ENCODE results near the gene SHC2. TPM values are rescaled to one million over a fixed set of nuclear protein-coding genes. Genes with fewer than 3 reads are reported as not detected.

SHC2 gene
- total RNA-seq, 2 donors from 2014 or later = 119 to 137 TPM

- TF ChIP-seq POLR2A (IDR thresholded peaks at IDR 0.05) (no peak), CTCF (IDR thresholded peaks at IDR 0.05) (no peak)
- intact Hi-C loops (cut with DNase I) = no loop called here
- WGBS, 2 donors = 40 to 43% methylated on average over 8 to 23 of the region's 23 CpGs
Observed at GRCh38 chr19:374183-374885, 86.5 kb downstream of the SHC2 start.

GRCh38 chr19:373391-374182 lies 87.2 kb downstream of the SHC2 start:
- Histone ChIP-seq H3K9me3 (no peaks in the 10 kb centered on the region), H3K27ac (no peak overlapping the region), H3K4me3 (no peak overlapping the region), H3K36me3 (replicated peaks in 1 of 2; ENCODE audit: insufficient read depth in 1 of 2, low read depth in 2 of 2) (no peaks in the 10 kb centered on the region), H3K27me3 (peaks cover 0 to 10% of the 10 kb centered on the region in 2 donors), H3K4me1 (no peaks in the 10 kb centered on the region)
- ATAC-seq (no peak), DNase-seq (no peak)
- WGBS, 2 donors = 68 to 69% methylated on average over 18 to 24 of the region's 24 CpGs
- intact Hi-C loops (cut with DNase I) = no loop called here
- TF ChIP-seq CTCF (IDR thresholded peaks at IDR 0.05) (no peak), POLR2A (IDR thresholded peaks at IDR 0.05) (no peak)

More at GRCh38 chr19:374183-374885, 86.5 kb downstream of the SHC2 start:
- ATAC-seq = no peak
- Histone ChIP-seq H3K9me3 (no peaks in the 10 kb centered on the region), H3K4me3 (no peak overlapping the region), H3K27me3 (peaks cover 0 to 10% of the 10 kb centered on the region in 2 donors), H3K36me3 (replicated peaks in 1 of 2; ENCODE audit: insufficient read depth in 1 of 2, low read depth in 2 of 2) (no peaks in the 10 kb centered on the region), H3K4me1 (no peaks in the 10 kb centered on the region), H3K27ac (no peak overlapping the region)
- DNase-seq = no peak

- H3K27me3 ChIP-seq = peaks cover 0 to 10% of the 10 kb centered on the region in 2 donors
- H3K9me3 ChIP-seq = no peaks in the 10 kb centered on the region
- no peak overlapping the region for H3K4me3 ChIP-seq
- no peak for TF ChIP-seq POLR2A (IDR thresholded peaks at IDR 0.05)
- no peak for TF ChIP-seq CTCF (IDR thresholded peaks at IDR 0.05)
- no peak for ATAC-seq
- H3K36me3 ChIP-seq (replicated peaks in 1 of 2; ENCODE audit: insufficient read depth in 1 of 2, low read depth in 2 of 2) = no peaks in the 10 kb centered on the region
- peak in 3 of 4 donors; percentile 19 to 36 (median 26) for DNase-seq
- 38 to 60% methylated on average over 12 to 14 of the region's 14 CpGs for WGBS, 2 donors
- intact Hi-C loops (cut with DNase I) = no loop called here
- H3K27ac ChIP-seq = no peak overlapping the region
- no peaks in the 10 kb centered on the region for H3K4me1 ChIP-seq
Observed at GRCh38 chr19:372306-372890, 88.4 kb downstream of the SHC2 start.

GRCh38 chr19:371501-372168 lies 89.2 kb downstream of the SHC2 start:
- intact Hi-C loops (cut with DNase I) = no loop called here
- WGBS, 2 donors = 50% methylated on average over 12 to 17 of the region's 17 CpGs
- ATAC-seq (no peak), DNase-seq (no peak)
- Histone ChIP-seq H3K27ac (no peak overlapping the region), H3K27me3 (peaks cover 0 to 10% of the 10 kb centered on the region in 2 donors), H3K4me3 (no peak overlapping the region), H3K4me1 (no peaks in the 10 kb centered on the region), H3K9me3 (no peaks in the 10 kb centered on the region), H3K36me3 (replicated peaks in 1 of 2; ENCODE audit: insufficient read depth in 1 of 2, low read depth in 2 of 2) (no peaks in the 10 kb centered on the region)
- TF ChIP-seq POLR2A (IDR thresholded peaks at IDR 0.05) (no peak), CTCF (IDR thresholded peaks at IDR 0.05) (no peak)

All from body of pancreas (tissue), 4 donors.